GM10847 (cell line): Measurements from ENCODE around the gene SLC39A12.

Experiments
- POLR2A ChIP-seq: IDR thresholded peaks from 2 replicates; pipeline ENCODE4 v1.6.1; 2011; ENCODE audit not compliant: insufficient read length; ENCODE audit errors: extremely low read depth

SLC39A12 gene

GRCh38 chr10:17951868-17952371 lies at the start of gene SLC39A12:
Gene SLC39A12 (plus strand): TSS chr10:17951918. CDS start chr10:17953277, 1,359 bp downstream.
- no peak for TF ChIP-seq POLR2A

- TF ChIP-seq POLR2A: no peak
Observed at GRCh38 chr10:17904564-17904963, 47.2 kb upstream of the SLC39A12 start.

- TF ChIP-seq POLR2A: no peak
Observed at GRCh38 chr10:17905491-17905890, 46.2 kb upstream of the SLC39A12 start.

GRCh38 chr10:17906002-17906401 lies 45.7 kb upstream of the SLC39A12 start:
- no peak for TF ChIP-seq POLR2A

- TF ChIP-seq POLR2A: no peak
Observed at GRCh38 chr10:17907641-17908040, 44.1 kb upstream of the SLC39A12 start.

GRCh38 chr10:17910125-17910789 lies 41.5 kb upstream of the SLC39A12 start:
- no peak for TF ChIP-seq POLR2A

- no peak for TF ChIP-seq POLR2A
Observed at GRCh38 chr10:17912754-17913153, 39.0 kb upstream of the SLC39A12 start.

- no peak for TF ChIP-seq POLR2A
Observed at GRCh38 chr10:17913604-17914003, 38.1 kb upstream of the SLC39A12 start.

GRCh38 chr10:17914169-17915045 lies 37.3 kb upstream of the SLC39A12 start:
- TF ChIP-seq POLR2A: no peak

GRCh38 chr10:17915181-17915580 lies 36.5 kb upstream of the SLC39A12 start:
- no peak for TF ChIP-seq POLR2A

GRCh38 chr10:17918187-17918903 lies 33.4 kb upstream of the SLC39A12 start:
- TF ChIP-seq POLR2A: no peak

- TF ChIP-seq POLR2A: no peak
Observed at GRCh38 chr10:17921378-17921777, 30.3 kb upstream of the SLC39A12 start.

- TF ChIP-seq POLR2A: no peak
Observed at GRCh38 chr10:17923728-17924127, 28.0 kb upstream of the SLC39A12 start.

- TF ChIP-seq POLR2A: no peak
Observed at GRCh38 chr10:17943033-17943745, 8.5 kb upstream of the SLC39A12 start.

- no peak for TF ChIP-seq POLR2A
Observed at GRCh38 chr10:17950726-17951125, 992 bp upstream of the SLC39A12 start.
